ENCODE measurements around the gene BCL6. TPM values are rescaled to one million over a fixed set of nuclear protein-coding genes. Genes with fewer than 3 reads are reported as not detected.
A peak's percentile ranks its signal among the peaks of the same experiment; 100 is the strongest.

Gene BCL6
- total and polyA plus RNA-seq, 10 of the 15 experiments (the other 5 are each of a cell fraction or from before 2014, with no cell fraction given) = 0.04 to 0.85 (median 0.15) TPM

DNA sequence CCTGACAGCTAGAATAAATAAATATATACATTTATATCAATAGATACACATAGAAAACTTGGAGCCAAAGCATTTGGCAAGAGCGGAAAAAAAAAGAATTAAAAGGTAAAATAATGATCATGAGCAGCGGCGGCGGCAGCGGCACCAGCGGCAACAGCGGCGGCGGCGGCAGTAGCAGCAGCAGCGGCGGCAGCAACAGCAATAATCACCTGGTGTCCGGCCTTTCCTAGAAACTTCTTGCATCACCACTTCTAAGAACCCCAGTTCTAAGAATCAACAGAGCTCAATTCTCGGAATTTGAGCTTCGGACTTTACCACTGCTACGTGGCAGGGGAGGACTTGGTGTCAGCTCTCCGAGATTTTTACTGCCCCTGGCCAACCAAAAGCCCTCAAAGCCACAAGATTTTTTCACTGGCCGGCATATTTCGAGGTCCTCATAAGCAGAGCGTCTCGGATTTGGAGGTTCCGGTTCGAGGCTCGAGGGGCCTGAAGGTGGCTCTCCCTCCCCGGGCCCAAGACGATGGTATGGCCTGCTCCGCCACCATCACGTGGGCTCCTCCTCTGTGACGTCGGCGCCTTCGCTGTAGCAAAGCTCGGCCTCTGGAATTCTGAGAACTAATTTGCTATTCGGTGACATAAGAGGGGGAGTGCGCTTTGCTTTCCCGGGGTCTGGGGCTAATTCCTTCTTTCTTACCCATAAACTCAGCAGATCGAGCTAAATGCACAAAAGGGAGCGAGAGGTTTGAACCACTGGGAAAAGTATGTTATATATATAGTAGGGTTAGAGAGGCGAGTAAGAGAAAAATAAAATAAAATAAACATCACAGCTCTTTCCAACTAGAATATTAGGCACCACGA, at the start of gene BCL6 (continued):
- peak; percentile 98 for TF ChIP-seq SKIL (IDR thresholded peaks at IDR 0.05; ENCODE audit: low read depth, poor library complexity, severe bottlenecking)
- no peak for TF ChIP-seq CBFB (IDR thresholded peaks at IDR 0.05; ENCODE audit: low read depth)
- TF ChIP-seq RELA (IDR thresholded peaks at IDR 0.05; ENCODE audit: borderline replicate concordance, partially characterized antibody) = peak; percentile 58
- TF ChIP-seq PML (IDR thresholded peaks at IDR 0.05; ENCODE audit: low read length) = no peak
- peak; percentile 99 for TF ChIP-seq CHD1 (IDR thresholded peaks at IDR 0.05; ENCODE audit: low read depth, low read length)
- TF ChIP-seq FOXK2 (IDR thresholded peaks at IDR 0.05) = peak; percentile 99
- TF ChIP-seq RELB (IDR thresholded peaks at IDR 0.05; ENCODE audit: low read depth) = peak; percentile 89
- TF ChIP-seq STAT3 (IDR thresholded peaks at IDR 0.05; ENCODE audit: low read depth, low read length) = peak; percentile 81; the same call in 1 of the 2 replicates
- TF ChIP-seq IKZF2 (IDR thresholded peaks at IDR 0.05) = peak; percentile 17 to 53; a peak in 2 of 4 replicates
- 0 out of 2 replicates have a peak, but pooled peaks have one; percentile 15 for TF ChIP-seq IRF3 (IDR thresholded peaks at IDR 0.05)
- TF ChIP-seq JUNB (IDR thresholded peaks at IDR 0.05) = no peak; the same call in 1 of the 2 replicates
- TF ChIP-seq SREBF1 (IDR thresholded peaks at IDR 0.05; ENCODE audit: low read length) = peak; percentile 97
- TF ChIP-seq TCF12 (IDR thresholded peaks at IDR 0.05; ENCODE audit: low read depth, low read length) = peak; percentile 63; the same call in 1 of the 2 replicates
- TF ChIP-seq IKZF1 (conservative IDR thresholded peaks at IDR 0.05) = peak; percentile 53
- peak; percentile 63; the same call in 1 of the 2 replicates for TF ChIP-seq NFIC (IDR thresholded peaks at IDR 0.05; ENCODE audit: low read depth, low read length)
- no peak for TF ChIP-seq SPI1 (IDR thresholded peaks at IDR 0.05; ENCODE audit: borderline replicate concordance, insufficient read depth, low read depth, low read length)
- TF ChIP-seq, protein P1, sequence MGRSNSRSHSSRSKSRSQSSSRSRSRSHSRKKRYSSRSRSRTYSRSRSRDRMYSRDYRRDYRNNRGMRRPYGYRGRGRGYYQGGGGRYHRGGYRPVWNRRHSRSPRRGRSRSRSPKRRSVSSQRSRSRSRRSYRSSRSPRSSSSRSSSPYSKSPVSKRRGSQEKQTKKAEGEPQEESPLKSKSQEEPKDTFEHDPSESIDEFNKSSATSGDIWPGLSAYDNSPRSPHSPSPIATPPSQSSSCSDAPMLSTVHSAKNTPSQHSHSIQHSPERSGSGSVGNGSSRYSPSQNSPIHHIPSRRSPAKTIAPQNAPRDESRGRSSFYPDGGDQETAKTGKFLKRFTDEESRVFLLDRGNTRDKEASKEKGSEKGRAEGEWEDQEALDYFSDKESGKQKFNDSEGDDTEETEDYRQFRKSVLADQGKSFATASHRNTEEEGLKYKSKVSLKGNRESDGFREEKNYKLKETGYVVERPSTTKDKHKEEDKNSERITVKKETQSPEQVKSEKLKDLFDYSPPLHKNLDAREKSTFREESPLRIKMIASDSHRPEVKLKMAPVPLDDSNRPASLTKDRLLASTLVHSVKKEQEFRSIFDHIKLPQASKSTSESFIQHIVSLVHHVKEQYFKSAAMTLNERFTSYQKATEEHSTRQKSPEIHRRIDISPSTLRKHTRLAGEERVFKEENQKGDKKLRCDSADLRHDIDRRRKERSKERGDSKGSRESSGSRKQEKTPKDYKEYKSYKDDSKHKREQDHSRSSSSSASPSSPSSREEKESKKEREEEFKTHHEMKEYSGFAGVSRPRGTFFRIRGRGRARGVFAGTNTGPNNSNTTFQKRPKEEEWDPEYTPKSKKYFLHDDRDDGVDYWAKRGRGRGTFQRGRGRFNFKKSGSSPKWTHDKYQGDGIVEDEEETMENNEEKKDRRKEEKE (IDR thresholded peaks at IDR 0.05) = peak; percentile 98
- TF ChIP-seq MAX (IDR thresholded peaks at IDR 0.05; ENCODE audit: low read depth, low read length) = peak; percentile 74
- TF ChIP-seq ZNF207 (IDR thresholded peaks at IDR 0.05; ENCODE audit: borderline replicate concordance) = peak; percentile 83; the same call in 1 of the 2 replicates
- TF ChIP-seq MEF2B (IDR thresholded peaks at IDR 0.05; ENCODE audit: partially characterized antibody, poor library complexity, severe bottlenecking) = peak; percentile 14
- TF ChIP-seq GATAD2B (conservative IDR thresholded peaks at IDR 0.05; ENCODE audit: low read depth) = 0 out of 2 replicates have a peak, but pooled peaks have one; percentile 28
